ENCODE results near the gene TBCD. TPM values are rescaled to one million over a fixed set of nuclear protein-coding genes. Genes with fewer than 3 reads are reported as not detected.

Gene TBCD
- total and polyA plus RNA-seq, 2 experiments from 2014 or later = 19.3 to 33.8 TPM

DNA sequence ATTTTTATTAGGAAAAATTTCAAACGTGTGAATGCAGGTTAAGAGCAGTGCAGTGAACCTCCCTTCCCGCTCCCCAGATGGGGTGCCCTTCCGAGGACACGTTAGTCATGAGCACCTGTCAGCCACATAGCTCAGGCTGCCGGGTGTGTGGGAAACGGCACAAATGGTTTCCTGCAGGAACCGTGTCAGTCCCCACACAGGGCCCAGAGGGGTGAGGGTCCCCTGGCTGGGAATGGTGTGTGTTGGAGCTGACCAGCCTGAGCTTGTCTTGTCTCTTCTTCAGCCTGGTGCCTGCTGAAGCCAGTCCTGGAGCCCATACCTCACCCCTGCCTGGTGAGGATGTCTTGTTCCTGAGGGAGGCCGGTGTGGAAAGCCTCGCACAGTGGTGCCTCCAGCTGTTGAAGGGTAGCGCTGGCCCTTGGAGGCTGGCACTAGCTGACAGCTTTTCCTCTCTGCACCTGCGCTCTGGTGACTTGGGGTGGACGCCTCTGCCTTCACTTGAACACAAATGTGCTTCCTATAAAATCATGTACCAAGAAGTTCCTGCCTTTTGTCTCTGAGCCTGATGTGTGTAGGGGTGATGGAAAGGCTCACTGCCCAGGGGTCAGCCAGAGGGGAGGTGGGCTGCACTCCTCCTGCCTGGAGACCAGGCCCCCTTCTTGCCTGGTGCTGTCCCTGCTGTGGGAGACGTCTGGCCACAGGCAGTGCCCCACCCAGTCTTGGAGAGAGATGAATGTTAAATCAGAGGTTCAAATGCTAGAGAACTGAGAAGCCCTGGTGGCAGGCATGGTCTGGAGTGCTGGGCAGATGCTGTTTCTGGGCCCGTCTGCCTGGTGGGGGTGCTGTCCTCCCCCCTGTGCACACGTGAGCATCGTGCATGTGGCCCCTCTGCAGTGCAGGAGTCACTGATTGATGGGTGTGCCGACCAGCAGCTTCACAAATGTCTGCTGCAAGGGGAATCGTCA is 190.6 kb downstream of the TBCD start:
- H3F3A ChIP-seq (ENCODE audit: insufficient read depth) = no peaks in the 10 kb centered on the region
- no peak for TF ChIP-seq EZH2phosphoT487 (IDR thresholded peaks at IDR 0.05; ENCODE audit: insufficient read depth, low read depth)
- TF ChIP-seq EZH2 (IDR thresholded peaks at IDR 0.05; ENCODE audit: insufficient read depth, poor library complexity, severe bottlenecking) = no peak
- no peaks in the 10 kb centered on the region for H3K27me3 ChIP-seq (replicated peaks; ENCODE audit: insufficient read depth)
- no peak overlapping the region for H3K4me3 ChIP-seq
- H3K9me3 ChIP-seq (ENCODE audit: low read depth) = no peaks in the 10 kb centered on the region
- no peak for DNase-seq
- no peak overlapping the region for H2AFZ ChIP-seq
- no peaks in the 10 kb centered on the region for H3K4me1 ChIP-seq (ENCODE audit: insufficient read depth)
- no peaks in the 10 kb centered on the region for H4K20me1 ChIP-seq (ENCODE audit: insufficient read depth)
- in situ Hi-C loops (cut with MboI) = no loop called here
- 88% methylated on average over 18 of the region's 18 CpGs for WGBS, 2 experiments (ENCODE audit: low coverage in 1 of 2, low lambda C conversion rate in 2 of 2, missing lambda C conversion rate in 2 of 2)
- no peak overlapping the region for H3K27ac ChIP-seq
- no peaks in the 10 kb centered on the region for H3K79me2 ChIP-seq (ENCODE audit: insufficient read depth)
- H3K36me3 ChIP-seq (ENCODE audit: low read depth) = peaks cover 16% of the 10 kb centered on the region
- H3K9me2 ChIP-seq (ENCODE audit: insufficient read depth) = no peaks in the 10 kb centered on the region
- H3K9ac ChIP-seq = no peak overlapping the region
- no peak overlapping the region for H3K4me2 ChIP-seq (ENCODE audit: unreplicated experiment)

DNA sequence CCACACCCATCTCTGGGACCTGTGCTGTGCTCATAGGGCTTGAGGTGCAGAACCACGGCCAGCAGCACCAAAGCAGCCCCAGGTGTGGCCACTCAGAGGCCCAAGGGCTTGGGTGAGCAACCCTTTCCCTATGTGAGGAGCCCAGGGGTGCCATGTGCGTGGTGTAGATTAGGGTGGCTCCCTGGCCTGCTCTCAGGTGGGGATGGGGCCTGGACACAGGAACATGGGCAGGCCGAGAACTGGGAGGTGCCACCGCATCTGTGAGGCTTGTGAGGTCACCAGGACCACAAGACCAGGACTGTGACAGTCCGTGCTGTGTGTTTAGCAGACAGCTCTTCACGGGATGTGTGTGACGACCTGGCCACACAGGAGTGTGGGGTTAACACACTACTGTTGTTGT is 191.5 kb downstream of the TBCD start:
- H3K36me3 ChIP-seq (ENCODE audit: low read depth) = peaks cover 16% of the 10 kb centered on the region
- TF ChIP-seq EZH2 (IDR thresholded peaks at IDR 0.05; ENCODE audit: insufficient read depth, poor library complexity, severe bottlenecking) (no peak), EZH2phosphoT487 (IDR thresholded peaks at IDR 0.05; ENCODE audit: insufficient read depth, low read depth) (no peak)

DNA sequence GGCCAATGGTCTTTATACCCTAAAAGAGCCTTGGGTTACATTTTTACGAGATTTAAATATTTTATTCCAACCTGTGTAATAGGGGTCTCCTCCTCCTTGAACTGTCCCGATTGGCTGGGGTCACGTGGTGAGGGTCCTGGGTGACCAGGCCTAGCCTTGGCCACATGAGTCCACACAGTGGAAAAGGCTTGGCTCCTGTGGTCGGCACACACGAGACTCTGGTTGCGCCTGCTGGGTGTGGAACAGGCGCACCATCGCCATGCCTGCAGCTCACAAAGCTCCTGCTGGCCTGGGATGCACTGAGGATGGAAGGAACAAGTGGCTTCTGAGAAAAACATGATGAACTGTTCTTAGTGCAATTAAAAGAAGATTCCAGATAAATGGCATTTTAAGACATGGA is 191.9 kb downstream of the TBCD start:
- H3K27ac ChIP-seq = no peak overlapping the region
- H3K4me3 ChIP-seq = no peak overlapping the region
- H3K4me1 ChIP-seq (ENCODE audit: insufficient read depth) = no peaks in the 10 kb centered on the region
- in situ Hi-C loops (cut with MboI) = no loop called here
- no peaks in the 10 kb centered on the region for H3K9me2 ChIP-seq (ENCODE audit: insufficient read depth)
- no peaks in the 10 kb centered on the region for H3K79me2 ChIP-seq (ENCODE audit: insufficient read depth)
- H3K9me3 ChIP-seq (ENCODE audit: low read depth) = no peaks in the 10 kb centered on the region
- H3K9ac ChIP-seq = no peak overlapping the region
- WGBS, 2 experiments (ENCODE audit: low coverage in 1 of 2, low lambda C conversion rate in 2 of 2, missing lambda C conversion rate in 2 of 2) = 86 to 88% methylated on average over 8 of the region's 8 CpGs
- H2AFZ ChIP-seq = no peak overlapping the region
- TF ChIP-seq EZH2phosphoT487 (IDR thresholded peaks at IDR 0.05; ENCODE audit: insufficient read depth, low read depth) = no peak
- TF ChIP-seq EZH2 (IDR thresholded peaks at IDR 0.05; ENCODE audit: insufficient read depth, poor library complexity, severe bottlenecking) = no peak
- peaks cover 16% of the 10 kb centered on the region for H3K36me3 ChIP-seq (ENCODE audit: low read depth)
- no peak overlapping the region for H3K4me2 ChIP-seq (ENCODE audit: unreplicated experiment)
- H3F3A ChIP-seq (ENCODE audit: insufficient read depth) = no peaks in the 10 kb centered on the region
- no peaks in the 10 kb centered on the region for H3K27me3 ChIP-seq (replicated peaks; ENCODE audit: insufficient read depth)
- no peaks in the 10 kb centered on the region for H4K20me1 ChIP-seq (ENCODE audit: insufficient read depth)
- no peak for DNase-seq

More for the DNA sequence above, 191.5 kb downstream of the TBCD start:
- no peaks in the 10 kb centered on the region for H4K20me1 ChIP-seq (ENCODE audit: insufficient read depth)
- no peaks in the 10 kb centered on the region for H3K9me3 ChIP-seq (ENCODE audit: low read depth)
- H3K79me2 ChIP-seq (ENCODE audit: insufficient read depth) = no peaks in the 10 kb centered on the region
- no peaks in the 10 kb centered on the region for H3K27me3 ChIP-seq (replicated peaks; ENCODE audit: insufficient read depth)
- DNase-seq = no peak
- H3K9me2 ChIP-seq (ENCODE audit: insufficient read depth) = no peaks in the 10 kb centered on the region
- H2AFZ ChIP-seq = no peak overlapping the region
- H3K4me2 ChIP-seq (ENCODE audit: unreplicated experiment) = no peak overlapping the region
- H3K9ac ChIP-seq = no peak overlapping the region
- no peaks in the 10 kb centered on the region for H3F3A ChIP-seq (ENCODE audit: insufficient read depth)
- H3K4me3 ChIP-seq = no peak overlapping the region
- H3K4me1 ChIP-seq (ENCODE audit: insufficient read depth) = no peaks in the 10 kb centered on the region
- H3K27ac ChIP-seq = no peak overlapping the region
- in situ Hi-C loops (cut with MboI) = no loop called here
- 98% methylated on average over 7 of the region's 7 CpGs for WGBS, 2 experiments (ENCODE audit: low coverage in 1 of 2, low lambda C conversion rate in 2 of 2, missing lambda C conversion rate in 2 of 2)

DNA sequence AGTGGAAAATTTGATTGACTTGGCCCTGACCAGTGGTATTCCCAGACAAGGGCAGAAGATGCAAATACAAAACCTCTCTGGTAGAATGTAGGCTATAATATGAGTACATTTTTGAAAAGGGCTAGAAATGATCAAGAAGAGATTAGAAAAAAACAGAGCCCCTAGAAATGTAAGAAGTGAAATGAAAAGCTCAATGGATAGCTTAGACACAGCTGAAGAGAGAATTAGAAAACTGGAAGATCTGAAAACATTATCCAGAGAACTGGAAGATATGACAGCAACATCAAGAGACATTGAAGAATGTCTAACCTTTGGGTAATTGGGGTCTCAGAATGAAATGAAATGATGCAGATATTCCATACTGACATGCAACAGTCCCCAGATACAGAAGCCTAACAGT is 193.1 kb downstream of the TBCD start:
- Histone ChIP-seq H2AFZ (no peak overlapping the region), H3K9me3 (ENCODE audit: low read depth) (no peaks in the 10 kb centered on the region), H3K27ac (no peak overlapping the region), H3K79me2 (ENCODE audit: insufficient read depth) (no peaks in the 10 kb centered on the region), H3K4me1 (ENCODE audit: insufficient read depth) (no peaks in the 10 kb centered on the region), H3K9me2 (ENCODE audit: insufficient read depth) (no peaks in the 10 kb centered on the region), H3F3A (ENCODE audit: insufficient read depth) (no peaks in the 10 kb centered on the region), H4K20me1 (ENCODE audit: insufficient read depth) (no peaks in the 10 kb centered on the region), H3K4me3 (no peak overlapping the region), H3K9ac (no peak overlapping the region), H3K27me3 (replicated peaks; ENCODE audit: insufficient read depth) (no peaks in the 10 kb centered on the region), H3K4me2 (ENCODE audit: unreplicated experiment) (no peak overlapping the region), H3K36me3 (ENCODE audit: low read depth) (peaks cover 18% of the 10 kb centered on the region)
- no peak for DNase-seq
- in situ Hi-C loops (cut with MboI) = no loop called here
- TF ChIP-seq EZH2 (IDR thresholded peaks at IDR 0.05; ENCODE audit: insufficient read depth, poor library complexity, severe bottlenecking) = no peak
- TF ChIP-seq EZH2phosphoT487 (IDR thresholded peaks at IDR 0.05; ENCODE audit: insufficient read depth, low read depth) = no peak
